Smooth muscle cell (in vitro differentiated cells): ENCODE data around the gene CTSF. TPM values are rescaled to one million over a fixed set of nuclear protein-coding genes. Genes with fewer than 3 reads are reported as not detected.

ENCODE experiments used
- DNase-seq: peaks from one replicate; lab custom pipeline; 2025; ENCODE audit not compliant: unreplicated experiment; lab: John Stamatoyannopoulos, UW
- H2AFZ ChIP-seq: fragments of 200-600 bp; sonication (generic); 2 replicates; pipeline ENCODE4 v1.6.0; 2016; ENCODE audit warnings: antibody characterized with exemption, low read depth, mild to moderate bottlenecking
- H3F3A ChIP-seq: fragments of 200-600 bp; sonication (generic); 2 replicates; pipeline ENCODE4 v1.6.0; 2017; ENCODE audit warnings: antibody characterized with exemption, low read depth
- H3K27ac ChIP-seq: fragments of 200-600 bp; sonication (generic); 2 replicates; pipeline ENCODE4 v1.5.1; 2016; ENCODE audit warnings: low read depth, mild to moderate bottlenecking
- H3K27me3 ChIP-seq: fragments of 200-600 bp; sonication (generic); 2 replicates; pipeline ENCODE4 v1.6.1; 2016; ENCODE audit warnings: low read depth, mild to moderate bottlenecking
- H3K36me3 ChIP-seq: fragments of 200-600 bp; sonication (generic); 2 replicates; pipeline ENCODE4 v1.5.1; 2016; ENCODE audit warnings: low read depth
- H3K4me1 ChIP-seq: fragments of 200-600 bp; sonication (generic); 2 replicates; pipeline ENCODE4 v1.5.1; 2016; ENCODE audit warnings: low read depth
- H3K4me2 ChIP-seq: fragments of 200-600 bp; sonication (generic); 2 replicates; pipeline ENCODE4 v1.6.0; 2016; ENCODE audit warnings: mild to moderate bottlenecking
- H3K4me3 ChIP-seq: fragments of 200-600 bp; sonication (generic); 2 replicates; pipeline ENCODE4 v1.5.1; 2016; ENCODE audit warnings: mild to moderate bottlenecking
- H3K79me2 ChIP-seq: fragments of 200-600 bp; sonication (generic); 2 replicates; pipeline ENCODE4 v1.6.0; 2016; ENCODE audit warnings: low read depth, mild to moderate bottlenecking
- H3K9ac ChIP-seq: fragments of 200-600 bp; sonication (generic); 2 replicates; pipeline ENCODE4 v1.6.0; 2016; ENCODE audit warnings: low read depth
- H3K9me3 ChIP-seq: fragments of 200-600 bp; sonication (generic); replicated peaks from 2 replicates; pipeline ENCODE4 v1.5.1; 2016; ENCODE audit warnings: low read depth
- H4K20me1 ChIP-seq: fragments of 200-600 bp; sonication (generic); 2 replicates; pipeline ENCODE4 v1.6.0; 2016; ENCODE audit warnings: low read depth
- CTCF ChIP-seq: fragments of 200-600 bp; sonication (generic); IDR thresholded peaks from 2 replicates; pipeline ENCODE4 v1.5.1; 2017; ENCODE audit warnings: borderline replicate concordance, mild to moderate bottlenecking, antibody characterized with exemption; ENCODE audit not compliant: insufficient read depth, poor library complexity, severe bottlenecking
- WGBS: methylation state at CpG from one replicate; pipeline ENCODE4 v1.1.7; 2016; ENCODE audit warnings: low lambda C conversion rate; 5-methylcytosine and 5-hydroxymethylcytosine counted together
- polyA plus RNA-seq: library from polyadenylated mRNA; unstranded; fragments of >200 nt; fragmentation: Nextera tagmentation; extraction: Ambion mirVana; gene quantifications from 2 replicates; pipeline ENCODE4 v1.2.1, GENCODE V29; 2016
- total RNA-seq: library from RNA; depleted of rRNA; stranded (reverse); fragments of >200 nt; gene quantifications from 2 replicates; pipeline ENCODE4 v1.2.3, GENCODE V29; 2014

The CTSF gene
- total and polyA plus RNA-seq, 2 experiments from 2014 or later: 0.45 to 0.62 TPM

GRCh38 chr11:66600631-66601233 lies 32.3 kb upstream of the CTSF start:
- H3K27ac ChIP-seq: no peak overlapping the region
- 99% methylated on average over 4 of the region's 4 CpGs for WGBS
- no peak for DNase-seq

GRCh38 chr11:66600219-66600618 lies 31.8 kb upstream of the CTSF start:
- no peak overlapping the region for H2AFZ ChIP-seq
- peaks cover 18% of the 10 kb centered on the region for H3K79me2 ChIP-seq
- H3K4me2 ChIP-seq: no peak overlapping the region
- TF ChIP-seq CTCF: no peak
- 98% methylated on average over 2 of the region's 2 CpGs for WGBS
- no peak overlapping the region for H3K4me3 ChIP-seq
- H3K9me3 ChIP-seq: no peaks in the 10 kb centered on the region
- no peak for DNase-seq
- H4K20me1 ChIP-seq: peaks cover 9% of the 10 kb centered on the region
- H3K27me3 ChIP-seq: no peaks in the 10 kb centered on the region
- no peak overlapping the region for H3K9ac ChIP-seq
- H3K27ac ChIP-seq: no peak overlapping the region
- H3F3A ChIP-seq: no peaks in the 10 kb centered on the region
- no peaks in the 10 kb centered on the region for H3K4me1 ChIP-seq
- H3K36me3 ChIP-seq: no peaks in the 10 kb centered on the region

More at GRCh38 chr11:66600631-66601233, 32.3 kb upstream of the CTSF start:
- Histone ChIP-seq H3K9me3 (no peaks in the 10 kb centered on the region), H3K9ac (no peak overlapping the region), H3K27me3 (no peaks in the 10 kb centered on the region), H3K36me3 (no peaks in the 10 kb centered on the region), H3K79me2 (peaks cover 16% of the 10 kb centered on the region), H4K20me1 (peaks cover 9% of the 10 kb centered on the region), H2AFZ (no peak overlapping the region), H3K4me3 (no peak overlapping the region), H3K4me2 (no peak overlapping the region), H3K4me1 (no peaks in the 10 kb centered on the region), H3F3A (no peaks in the 10 kb centered on the region)
- TF ChIP-seq CTCF: no peak

GRCh38 chr11:66598993-66599392 lies 30.6 kb upstream of the CTSF start:
- H3K36me3 ChIP-seq: no peaks in the 10 kb centered on the region
- H3K4me3 ChIP-seq: no peak overlapping the region
- H3K9me3 ChIP-seq: no peaks in the 10 kb centered on the region
- no peak for TF ChIP-seq CTCF
- no peaks in the 10 kb centered on the region for H3K27me3 ChIP-seq
- peaks cover 4% of the 10 kb centered on the region for H3F3A ChIP-seq
- H3K27ac ChIP-seq: no peak overlapping the region
- H3K4me1 ChIP-seq: peaks cover 6% of the 10 kb centered on the region
- H4K20me1 ChIP-seq: peaks cover 9% of the 10 kb centered on the region
- no peak overlapping the region for H2AFZ ChIP-seq
- 99% methylated on average over 6 of the region's 6 CpGs for WGBS
- no peak overlapping the region for H3K4me2 ChIP-seq
- peaks cover 23% of the 10 kb centered on the region for H3K79me2 ChIP-seq
- no peak overlapping the region for H3K9ac ChIP-seq
- DNase-seq: no peak
